Parathyroid adenoma (tissue), 2 donors: ENCODE data around the gene SERPINE1.

Experiments
- H2AFZ ChIP-seq: fragments of 300-600 bp; sonication (generic); one replicate; pipeline ENCODE4 v1.7.0; 2017; ENCODE audit warnings: antibody characterized with exemption, mild to moderate bottlenecking
- H3K27ac ChIP-seq: fragments of 300-600 bp; sonication (generic); one replicate; pipeline ENCODE4 v1.7.0; 2017
- H3K27me3 ChIP-seq: fragments of 300-600 bp; sonication (generic); one replicate; pipeline ENCODE4 v1.7.0; 2017; ENCODE audit warnings: low read length; ENCODE audit not compliant: control insufficient read depth, insufficient read depth
- H3K36me3 ChIP-seq: fragments of 300-600 bp; sonication (generic); one replicate; pipeline ENCODE4 v1.7.0; 2017; ENCODE audit warnings: low read length; ENCODE audit not compliant: control insufficient read depth, insufficient read depth
- H3K4me1 ChIP-seq: fragments of 300-600 bp; sonication (generic); one replicate; pipeline ENCODE4 v1.7.0; 2017; ENCODE audit warnings: control low read depth
- H3K4me2 ChIP-seq: fragments of 300-600 bp; sonication (generic); one replicate; pipeline ENCODE4 v1.7.0; 2017; ENCODE audit warnings: low read length
- H3K4me3 ChIP-seq: fragments of 300-600 bp; sonication (generic); one replicate; pipeline ENCODE4 v1.7.0; 2017; ENCODE audit warnings: low read depth, low read length
- H3K79me2 ChIP-seq: fragments of 300-600 bp; sonication (generic); one replicate; pipeline ENCODE4 v1.7.0; 2017; ENCODE audit warnings: control low read depth
- H3K9ac ChIP-seq: fragments of 300-600 bp; sonication (generic); one replicate; pipeline ENCODE4 v1.7.0; 2017; ENCODE audit warnings: mild to moderate bottlenecking
- H3K9me3 ChIP-seq: fragments of 300-600 bp; sonication (generic); one replicate; pipeline ENCODE4 v1.7.0; 2017; ENCODE audit warnings: low read length; ENCODE audit not compliant: control insufficient read depth
- TF ChIP-seq, protein P1 (sequence below): fragments of 300-600 bp; sonication (generic); IDR thresholded peaks from one replicate; pipeline ENCODE4 v1.7.0; 2017; ENCODE audit warnings: antibody characterized with exemption, mild to moderate bottlenecking
- donor health status: primary hyperparathyroidism.

SERPINE1 gene

DNA sequence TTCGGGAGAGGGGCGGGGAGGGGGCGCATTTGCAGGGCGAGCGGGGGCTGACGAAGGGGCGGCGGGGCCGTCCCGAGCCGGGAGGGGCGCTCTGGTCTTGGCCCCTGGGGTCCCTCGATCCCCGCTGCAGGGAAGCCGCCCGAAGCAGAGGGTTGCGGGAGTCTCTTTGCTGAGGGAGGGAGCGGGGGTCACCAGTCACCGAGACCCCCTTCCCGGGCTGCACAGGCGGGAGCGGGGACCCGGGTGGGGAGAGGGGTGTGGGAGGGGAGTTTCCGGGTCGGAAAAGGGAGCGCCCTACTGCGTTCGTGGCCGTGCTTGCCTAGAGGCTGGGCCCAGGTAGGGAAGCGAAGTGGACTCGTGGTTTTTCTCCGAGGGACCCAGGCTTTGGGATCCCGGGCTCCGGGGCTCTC is 27.8 kb downstream of the SERPINE1 start:
- TF ChIP-seq, protein P1, sequence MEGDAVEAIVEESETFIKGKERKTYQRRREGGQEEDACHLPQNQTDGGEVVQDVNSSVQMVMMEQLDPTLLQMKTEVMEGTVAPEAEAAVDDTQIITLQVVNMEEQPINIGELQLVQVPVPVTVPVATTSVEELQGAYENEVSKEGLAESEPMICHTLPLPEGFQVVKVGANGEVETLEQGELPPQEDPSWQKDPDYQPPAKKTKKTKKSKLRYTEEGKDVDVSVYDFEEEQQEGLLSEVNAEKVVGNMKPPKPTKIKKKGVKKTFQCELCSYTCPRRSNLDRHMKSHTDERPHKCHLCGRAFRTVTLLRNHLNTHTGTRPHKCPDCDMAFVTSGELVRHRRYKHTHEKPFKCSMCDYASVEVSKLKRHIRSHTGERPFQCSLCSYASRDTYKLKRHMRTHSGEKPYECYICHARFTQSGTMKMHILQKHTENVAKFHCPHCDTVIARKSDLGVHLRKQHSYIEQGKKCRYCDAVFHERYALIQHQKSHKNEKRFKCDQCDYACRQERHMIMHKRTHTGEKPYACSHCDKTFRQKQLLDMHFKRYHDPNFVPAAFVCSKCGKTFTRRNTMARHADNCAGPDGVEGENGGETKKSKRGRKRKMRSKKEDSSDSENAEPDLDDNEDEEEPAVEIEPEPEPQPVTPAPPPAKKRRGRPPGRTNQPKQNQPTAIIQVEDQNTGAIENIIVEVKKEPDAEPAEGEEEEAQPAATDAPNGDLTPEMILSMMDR: no peak
- H3K9ac ChIP-seq: peak overlapping the region; percentile 76
- H3K27me3 ChIP-seq: no peaks in the 10 kb centered on the region
- peak overlapping the region; percentile 89 for H3K4me2 ChIP-seq
- H3K27ac ChIP-seq: no peak overlapping the region
- H3K9me3 ChIP-seq: no peaks in the 10 kb centered on the region
- H3K4me3 ChIP-seq: peak overlapping the region; percentile 67
- no peaks in the 10 kb centered on the region for H3K79me2 ChIP-seq
- H3K4me1 ChIP-seq: peaks cover 9% of the 10 kb centered on the region
- H3K36me3 ChIP-seq: no peaks in the 10 kb centered on the region
- H2AFZ ChIP-seq: peak overlapping the region; percentile 84

DNA sequence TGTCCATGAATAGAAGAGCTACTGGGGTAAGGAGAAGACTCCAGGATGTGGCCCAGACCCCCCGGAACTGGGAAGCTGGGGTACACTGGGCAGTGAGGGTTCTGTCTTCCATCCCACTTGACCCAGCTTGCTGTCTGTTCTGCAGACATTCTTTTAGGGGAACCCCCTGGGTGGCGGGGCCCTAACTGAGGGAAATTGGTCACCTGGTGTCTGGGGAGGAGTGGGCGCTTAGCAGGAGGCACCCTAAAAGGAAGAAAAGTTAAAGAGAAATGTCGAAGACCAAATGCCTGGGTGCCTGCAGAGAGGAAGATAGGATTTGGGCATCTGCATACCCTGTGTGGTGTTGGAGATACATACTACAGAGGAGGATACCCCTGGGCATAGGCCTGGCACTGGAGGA is 28.4 kb downstream of the SERPINE1 start:
- Histone ChIP-seq H3K4me1 (peaks cover 9% of the 10 kb centered on the region), H3K79me2 (no peaks in the 10 kb centered on the region), H3K27me3 (no peaks in the 10 kb centered on the region), H3K4me3 (peak overlapping the region; percentile 67), H3K27ac (no peak overlapping the region), H3K36me3 (no peaks in the 10 kb centered on the region), H2AFZ (no peak overlapping the region), H3K9me3 (no peaks in the 10 kb centered on the region), H3K9ac (peak overlapping the region; percentile 6), H3K4me2 (peak overlapping the region; percentile 89)
- TF ChIP-seq, protein P1: no peak

DNA sequence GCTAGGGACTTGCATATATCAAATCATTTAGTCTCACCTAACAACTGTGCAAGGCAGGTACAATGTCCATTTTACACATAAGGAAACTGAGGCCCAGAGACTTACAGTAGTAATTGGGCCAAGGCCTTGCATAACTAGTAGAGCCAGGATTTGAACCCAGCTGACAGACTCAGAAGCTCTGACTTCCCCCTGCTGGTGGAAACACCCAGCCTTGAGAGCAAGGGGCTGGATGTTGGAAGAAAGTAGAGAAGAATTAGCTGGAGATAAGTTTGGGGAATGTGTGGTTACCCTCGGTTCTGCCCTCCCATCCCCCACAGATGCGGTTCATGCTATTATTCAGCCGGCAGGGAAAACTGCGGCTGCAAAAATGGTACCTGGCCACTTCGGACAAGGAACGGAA is 29.4 kb downstream of the SERPINE1 start:
- TF ChIP-seq, protein P1: no peak
- H3K27me3 ChIP-seq: no peaks in the 10 kb centered on the region
- no peak overlapping the region for H3K4me3 ChIP-seq
- H3K36me3 ChIP-seq: no peaks in the 10 kb centered on the region
- no peak overlapping the region for H3K27ac ChIP-seq
- no peak overlapping the region for H3K4me2 ChIP-seq
- peaks cover 9% of the 10 kb centered on the region for H3K4me1 ChIP-seq
- H3K79me2 ChIP-seq: no peaks in the 10 kb centered on the region
- H3K9ac ChIP-seq: no peak overlapping the region
- no peaks in the 10 kb centered on the region for H3K9me3 ChIP-seq
- H2AFZ ChIP-seq: no peak overlapping the region

DNA sequence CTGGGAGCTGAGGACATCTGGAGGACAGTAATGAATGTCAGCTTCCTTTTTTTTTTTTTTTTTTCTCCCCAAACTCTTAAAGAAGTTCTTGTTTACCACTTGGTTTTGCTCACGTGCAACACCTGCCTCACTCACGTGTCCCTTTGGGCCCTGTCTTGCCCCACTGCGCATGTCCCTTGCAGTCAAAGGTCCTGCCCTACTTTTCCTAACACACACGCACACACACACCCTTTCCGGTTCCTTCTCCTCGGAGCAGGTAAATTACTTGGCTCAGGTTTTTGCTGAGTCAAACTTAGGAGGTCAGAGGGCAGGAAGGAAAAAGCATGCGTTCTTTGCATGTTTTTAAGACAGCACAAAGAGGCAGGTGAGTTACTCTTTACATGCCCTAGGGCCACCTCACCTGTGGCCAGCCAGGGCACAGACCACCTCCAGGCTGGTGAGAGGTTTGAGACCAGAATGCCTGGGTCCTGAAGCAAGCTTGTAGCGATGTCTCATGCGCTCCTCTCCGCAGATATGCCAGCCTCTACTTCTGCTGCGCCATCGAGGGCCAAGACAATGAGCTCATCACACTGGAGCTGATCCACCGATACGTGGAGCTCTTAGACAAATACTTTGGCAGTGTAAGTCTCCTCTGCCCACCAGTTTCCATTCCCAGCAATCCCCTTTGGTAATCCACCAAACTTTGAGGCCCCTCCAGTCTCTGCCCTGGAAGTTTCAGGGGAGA is 30.1 kb downstream of the SERPINE1 start:
- Histone ChIP-seq H3K4me2 (no peak overlapping the region), H2AFZ (no peak overlapping the region), H3K9me3 (no peaks in the 10 kb centered on the region), H3K36me3 (no peaks in the 10 kb centered on the region), H3K4me3 (no peak overlapping the region), H3K79me2 (no peaks in the 10 kb centered on the region), H3K27ac (no peak overlapping the region), H3K4me1 (peaks cover 9% of the 10 kb centered on the region), H3K27me3 (no peaks in the 10 kb centered on the region), H3K9ac (no peak overlapping the region)
- TF ChIP-seq, protein P1: no peak
